Right lobe of liver (tissue), 6 donors: Measurements from ENCODE around the gene TMEM52. TPM values are rescaled to one million over a fixed set of nuclear protein-coding genes. Genes with fewer than 3 reads are reported as not detected.

Experiments
- ATAC-seq, 4 donors: fragments of 200-7000 bp; cut with Tn5 transposase; one replicate each; pipeline ENCODE4 v1.9.1; 2020; ENCODE audit warnings: mild to moderate bottlenecking in 4 of 4, moderate library complexity in 4 of 4
- DNase-seq, 3 donors: peaks; one replicate each; pipeline ENCODE4 v3.0.0-alpha.2; 2020
- H3K27ac ChIP-seq, 3 donors: fragments of 200-600 bp; one replicate each; pipeline ENCODE4 v1.8.0; 2022
- H3K27me3 ChIP-seq, 2 donors: fragments of 200-600 bp; one replicate each; pipeline ENCODE4 v1.8.0; 2022
- H3K36me3 ChIP-seq, 4 donors: fragments of 200-600 bp; sonication (generic) in 1 of 4; one replicate each; pipeline versions ENCODE4 v1.5.1 to v1.8.0; 2017 to 2022; ENCODE audit warnings: control low read depth in 1 of 4
- H3K4me1 ChIP-seq, 4 donors: fragments of 200-600 bp; sonication (generic) in 1 of 4; one replicate each; pipeline versions ENCODE4 v1.5.1 to v1.8.0; 2017 to 2022; ENCODE audit warnings: control low read depth in 1 of 4
- H3K4me3 ChIP-seq, 3 donors: fragments of 200-600 bp; one replicate each; pipeline ENCODE4 v1.8.0; 2022
- H3K9me3 ChIP-seq, 4 donors: fragments of 200-600 bp; sonication (generic) in 1 of 4; one replicate each; pipeline versions ENCODE4 v1.5.1 to v1.8.0; 2017 to 2022; ENCODE audit warnings: control low read depth in 1 of 4
- POLR2A ChIP-seq: fragments of 450-650 bp; IDR thresholded peaks from one replicate; pipeline ENCODE4 v1.6.1; 2017; ENCODE audit warnings: antibody characterized with exemption, mild to moderate bottlenecking
- WGBS: methylation state at CpG from one replicate; pipeline ENCODE4 v1.1.6; 2018; ENCODE audit warnings: low coverage, low lambda C conversion rate; ENCODE audit not compliant: insufficient coverage; ENCODE audit errors: missing lambda C conversion rate; 5-methylcytosine and 5-hydroxymethylcytosine counted together
- intact Hi-C, 2 donors: fragments of 100-400 bp; cut with DNase I; formaldehyde crosslinking; loops; one replicate each; pipeline versions ENCODE4 v1.11.2 to v1.14.1; 2022
- total RNA-seq, 6 experiments: library from RNA; depleted of rRNA in 2 of 6; stranded (reverse); fragments of >200 nt in 2 of 6; fragmentation: NEBNext Ultra II Directional in 3 of 6; extraction: Animal tissue kit (Norgen Biotek cat#: 25700) in 3 of 6; gene quantifications; one replicate each; pipeline versions ENCODE4 v1.1.0 to v1.2.4, GENCODE V29; 2016 to 2023
- TF ChIP-seq, protein P1 (sequence below), 4 donors: fragments of 200-600 bp in 3 of 4; fragments of 450-650 bp in 1 of 4; IDR thresholded peaks; one replicate each; pipeline versions ENCODE4 v1.5.1 to v1.8.0; 2016 to 2022; ENCODE audit warnings: antibody characterized with exemption in 4 of 4, mild to moderate bottlenecking in 2 of 4
- donor health status: DM: no; HTN: yes; CAD: no.
- donor health status: DM: no; HTN: no; CAD: no.
- donor health status: DM: no; HTN: no; CAD: no.
- donor health status: DM: no; HTN: yes; CAD: no.
- donor health status: DM: no; HTN: yes; CAD: no.

TMEM52 gene
- total RNA-seq, 6 experiments from 2014 or later, result 2.3 to 13.2 (median 6.0) TPM

DNA sequence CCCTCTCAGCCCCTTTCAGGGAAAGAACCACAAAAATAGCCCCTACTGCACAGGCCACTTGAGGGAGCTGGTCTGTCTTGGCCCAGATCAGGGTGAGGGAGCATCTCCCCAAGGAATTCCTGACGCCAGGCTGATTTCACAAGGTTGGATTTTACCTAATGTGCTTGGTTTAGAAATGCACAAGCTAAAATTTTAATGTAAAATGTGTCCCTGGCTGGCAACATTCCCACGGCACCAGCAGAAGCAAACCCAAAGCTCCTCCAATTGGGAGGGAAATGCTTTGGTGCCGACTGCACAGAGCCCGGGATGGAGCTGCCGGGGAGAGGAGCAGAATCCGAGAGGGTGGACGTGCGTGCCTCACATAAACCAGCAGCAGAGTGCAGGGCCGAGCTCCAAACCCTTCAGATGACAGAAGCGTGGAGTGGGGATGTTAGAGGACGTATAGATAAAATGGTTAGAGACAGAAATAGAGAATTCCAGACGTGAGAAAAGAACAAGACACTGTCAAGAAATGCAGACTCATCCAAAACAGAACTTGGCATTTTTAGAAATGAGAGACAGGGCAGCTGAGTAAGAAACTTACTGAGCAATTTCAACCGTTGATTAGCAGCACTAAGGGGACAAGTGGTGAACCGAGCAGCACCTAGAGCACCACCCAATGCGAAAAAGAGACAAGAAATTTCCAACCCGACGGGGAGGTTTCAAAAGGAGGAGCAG lies 41.6 kb upstream of the TMEM52 start:
- Histone ChIP-seq H3K4me1 (no peaks in the 10 kb centered on the region), H3K4me3 (no peak overlapping the region), H3K36me3 (no peaks in the 10 kb centered on the region), H3K27ac (no peak overlapping the region), H3K27me3 (no peaks in the 10 kb centered on the region), H3K9me3 (no peaks in the 10 kb centered on the region)
- 44% methylated on average over 15 of the region's 17 CpGs for WGBS
- intact Hi-C loops, result loop anchor here (5.0 to 10.0 kb wide), 2 partner anchors 64 to 82 kb away; no protein-coding TSS in a partner anchor
- no peak for ATAC-seq
- TF ChIP-seq POLR2A, result no peak
- TF ChIP-seq, protein P1, sequence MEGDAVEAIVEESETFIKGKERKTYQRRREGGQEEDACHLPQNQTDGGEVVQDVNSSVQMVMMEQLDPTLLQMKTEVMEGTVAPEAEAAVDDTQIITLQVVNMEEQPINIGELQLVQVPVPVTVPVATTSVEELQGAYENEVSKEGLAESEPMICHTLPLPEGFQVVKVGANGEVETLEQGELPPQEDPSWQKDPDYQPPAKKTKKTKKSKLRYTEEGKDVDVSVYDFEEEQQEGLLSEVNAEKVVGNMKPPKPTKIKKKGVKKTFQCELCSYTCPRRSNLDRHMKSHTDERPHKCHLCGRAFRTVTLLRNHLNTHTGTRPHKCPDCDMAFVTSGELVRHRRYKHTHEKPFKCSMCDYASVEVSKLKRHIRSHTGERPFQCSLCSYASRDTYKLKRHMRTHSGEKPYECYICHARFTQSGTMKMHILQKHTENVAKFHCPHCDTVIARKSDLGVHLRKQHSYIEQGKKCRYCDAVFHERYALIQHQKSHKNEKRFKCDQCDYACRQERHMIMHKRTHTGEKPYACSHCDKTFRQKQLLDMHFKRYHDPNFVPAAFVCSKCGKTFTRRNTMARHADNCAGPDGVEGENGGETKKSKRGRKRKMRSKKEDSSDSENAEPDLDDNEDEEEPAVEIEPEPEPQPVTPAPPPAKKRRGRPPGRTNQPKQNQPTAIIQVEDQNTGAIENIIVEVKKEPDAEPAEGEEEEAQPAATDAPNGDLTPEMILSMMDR (IDR thresholded peaks at IDR 0.05), result no peak
- DNase-seq, result no peak

- Histone ChIP-seq H3K4me1 (no peaks in the 10 kb centered on the region), H3K9me3 (no peaks in the 10 kb centered on the region), H3K27me3 (no peaks in the 10 kb centered on the region), H3K36me3 (no peaks in the 10 kb centered on the region), H3K27ac (no peak overlapping the region), H3K4me3 (no peak overlapping the region)
- DNase-seq (peak; percentile 86 to 90 (median 87)), ATAC-seq (peak; percentile 79 to 89 (median 88))
- WGBS, result 13% methylated on average over 9 of the region's 23 CpGs
- TF ChIP-seq POLR2A, result no peak
- TF ChIP-seq, protein P1 (IDR thresholded peaks at IDR 0.05), result peak; percentile 81 to 91 (median 86)
- intact Hi-C loops, result loop anchor here (5.0 to 10.0 kb wide), 2 partner anchors 65 to 82 kb away; no protein-coding TSS in a partner anchor
Observed at GRCh38 chr1:1959840-1960479, 40.9 kb upstream of the TMEM52 start.

DNA sequence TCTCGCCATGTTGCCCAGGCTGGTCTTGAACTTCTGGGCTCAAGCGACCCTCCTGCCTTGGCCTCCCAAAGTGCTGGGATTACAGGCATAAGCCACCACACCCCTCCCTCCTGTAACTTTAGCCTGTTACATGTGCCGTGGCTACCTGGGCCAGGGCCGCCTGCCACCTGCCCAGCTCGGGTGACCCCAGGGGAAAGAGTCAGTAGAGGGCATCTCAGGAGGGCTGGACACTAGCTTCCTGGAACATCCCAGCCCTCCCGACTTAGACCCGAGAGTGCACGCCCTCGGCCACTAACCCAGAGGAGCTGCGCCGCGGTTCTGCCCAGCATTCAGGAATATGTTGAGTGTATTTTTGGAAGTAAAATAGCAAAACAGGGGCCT lies 40.4 kb upstream of the TMEM52 start:
- ATAC-seq (no peak), DNase-seq (no peak)
- no peak overlapping the region for H3K4me3 ChIP-seq
- no peaks in the 10 kb centered on the region for H3K9me3 ChIP-seq
- no peaks in the 10 kb centered on the region for H3K36me3 ChIP-seq
- no peak overlapping the region for H3K27ac ChIP-seq
- no peaks in the 10 kb centered on the region for H3K27me3 ChIP-seq
- no peaks in the 10 kb centered on the region for H3K4me1 ChIP-seq
- WGBS, result 40% methylated on average over 5 of the region's 12 CpGs
- TF ChIP-seq POLR2A, result no peak
- TF ChIP-seq, protein P1 (IDR thresholded peaks at IDR 0.05), result no peak
- intact Hi-C loops, result loop anchor here in 1 of 2 donors (5.0 kb wide), 1 partner anchor 83 kb away; no protein-coding TSS in a partner anchor

- 78% methylated on average over 14 of the region's 29 CpGs for WGBS
- TF ChIP-seq, protein P1 (IDR thresholded peaks at IDR 0.05), result no peak
- no peak for TF ChIP-seq POLR2A
- DNase-seq (no peak), ATAC-seq (peak; percentile 11 to 29 (median 18))
- Histone ChIP-seq H3K9me3 (no peaks in the 10 kb centered on the region), H3K27me3 (no peaks in the 10 kb centered on the region), H3K36me3 (no peaks in the 10 kb centered on the region), H3K27ac (no peak overlapping the region), H3K4me1 (no peaks in the 10 kb centered on the region), H3K4me3 (no peak overlapping the region)
- intact Hi-C loops, result loop anchor here in 1 of 2 donors (5.0 kb wide), 1 partner anchor 84 kb away; no protein-coding TSS in a partner anchor
Observed at GRCh38 chr1:1958071-1958541, 39.0 kb upstream of the TMEM52 start.
